Heart right ventricle (tissue), 16 donors: ENCODE measurements around the gene ZMPSTE24. TPM values are rescaled to one million over a fixed set of nuclear protein-coding genes. Genes with fewer than 3 reads are reported as not detected.

Source experiments
- ATAC-seq, 8 donors: fragments of 200-7000 bp; cut with Tn5 transposase; one replicate each; pipeline ENCODE4 v1.9.1; 2020; ENCODE audit warnings: mild to moderate bottlenecking in 8 of 8, moderate library complexity in 8 of 8, moderate number of reproducible peaks in 1 of 8
- DNase-seq, 2 donors: peaks; one replicate each; pipeline ENCODE4 v3.0.0-alpha.2; 2020
- H3K27ac ChIP-seq, 10 donors: fragments of 200-600 bp; sonication (generic) in 2 of 10; one replicate each; pipeline versions ENCODE4 v1.5.0 to v1.8.0; 2020 to 2022; ENCODE audit warnings: mild to moderate bottlenecking in 3 of 10
- H3K27me3 ChIP-seq, 7 donors: fragments of 200-600 bp; one replicate each; pipeline ENCODE4 v1.8.0; 2021 to 2022; ENCODE audit warnings: mild to moderate bottlenecking in 2 of 7
- H3K36me3 ChIP-seq, 9 donors: fragments of 200-600 bp; sonication (generic) in 1 of 9; one replicate each; pipeline versions ENCODE4 v1.5.0 to v1.8.0; 2020 to 2022; ENCODE audit warnings: mild to moderate bottlenecking in 2 of 9
- H3K4me1 ChIP-seq, 9 donors: fragments of 200-600 bp; sonication (generic) in 1 of 9; one replicate each; pipeline versions ENCODE4 v1.5.0 to v1.8.0; 2020 to 2022; ENCODE audit warnings: mild to moderate bottlenecking in 4 of 9
- H3K4me3 ChIP-seq, 10 donors: fragments of 200-600 bp; sonication (generic) in 2 of 10; one replicate each; pipeline versions ENCODE4 v1.5.0 to v1.8.0; 2020 to 2022; ENCODE audit warnings: mild to moderate bottlenecking in 7 of 10, moderate library complexity in 2 of 10
- H3K9me3 ChIP-seq, 11 donors: fragments of 200-600 bp in 10 of 11; sonication (generic) in 2 of 11; one replicate each; pipeline versions ENCODE4 v1.5.0 to v1.8.0; 2013 to 2022; ENCODE audit warnings: mild to moderate bottlenecking in 2 of 11, control low read depth in 1 of 11, moderate library complexity in 1 of 11
- WGBS, 2 donors: extraction: QIAGEN DNeasy Blood & Tissue Kit; methylation state at CpG; one replicate each; pipeline ENCODE4 v1.1.7; 2013; ENCODE audit warnings: inconsistent platforms in 1 of 2; 5-methylcytosine and 5-hydroxymethylcytosine counted together
- intact Hi-C, 10 donors: fragments of 100-400 bp; cut with DNase I; formaldehyde crosslinking; loops; one replicate each; pipeline versions ENCODE4 v1.11.1 to v1.14.2; 2022
- polyA plus RNA-seq, 2 donors: library from polyadenylated mRNA; stranded (reverse); fragments of 200-250 nt; gene quantifications; one replicate each; pipeline ENCODE4 v1.2.3, GENCODE V29; 2013
- total RNA-seq, 10 donors: library from RNA; stranded (reverse); fragmentation: NEBNext Ultra II Directional in 3 of 10; extraction: Animal tissue kit (Norgen Biotek cat#: 25700) in 3 of 10; gene quantifications; one replicate each; pipeline versions ENCODE4 v1.2.1 to v1.2.4, GENCODE V29; 2021 to 2023
- TF ChIP-seq, protein P1 (sequence below), 9 donors: fragments of 200-600 bp; sonication (generic) in 2 of 9; IDR thresholded peaks; one replicate each; pipeline versions ENCODE4 v1.5.0 to v1.8.0; 2021 to 2022; ENCODE audit warnings: antibody characterized with exemption in 9 of 9, mild to moderate bottlenecking in 5 of 9, moderate library complexity in 1 of 9
- donor health status: Arrhythmogenic right ventricular cardiomyopathy.
- donor health status: ischemic (EF 13 %, LVEDD 7.1; RV severe dilation, severe dysfunction).
- donor health status: healthy with polysubstance abuse.
- donor health status: DM: no; HTN: yes; CAD: no.
- donor health status: DM: no; HTN: no; CAD: no.
- donor health status: ischemic (EF 25% LVEDD 6.9; RV normal size, moderate dysfunction).
- donor health status: ischemic (EF 25% LVEDD 5.7; RV mildly dilated, moderate dysfunction).
- donor health status: healthy.
- donor health status: DM: yes; HTN: yes; CAD: no.
- donor health status: Ischemic cardiomyopathy.
- donor health status: ischemic (EF 35%, LVEDD 5.7; RV mildly dilated, moderate dysfunction).
- donor health status: nonischemic (EF 11% LVEDD 7.7; RV severe dilation, severe dysfunction).
- donor health status: DM: yes; HTN: yes; CAD: no.
- donor health status: PGD.
- donor health status: ischemic (EF 29% LVEDD 5.4; RV normal size, mild dysfunction).
- donor health status: nonischemic (EF 23%, LVEDD 6.1; RV moderate dilation, normal function).

Gene ZMPSTE24
- total and polyA plus RNA-seq, 12 donors: 19.9 to 47.5 (median 27.5) TPM

DNA sequence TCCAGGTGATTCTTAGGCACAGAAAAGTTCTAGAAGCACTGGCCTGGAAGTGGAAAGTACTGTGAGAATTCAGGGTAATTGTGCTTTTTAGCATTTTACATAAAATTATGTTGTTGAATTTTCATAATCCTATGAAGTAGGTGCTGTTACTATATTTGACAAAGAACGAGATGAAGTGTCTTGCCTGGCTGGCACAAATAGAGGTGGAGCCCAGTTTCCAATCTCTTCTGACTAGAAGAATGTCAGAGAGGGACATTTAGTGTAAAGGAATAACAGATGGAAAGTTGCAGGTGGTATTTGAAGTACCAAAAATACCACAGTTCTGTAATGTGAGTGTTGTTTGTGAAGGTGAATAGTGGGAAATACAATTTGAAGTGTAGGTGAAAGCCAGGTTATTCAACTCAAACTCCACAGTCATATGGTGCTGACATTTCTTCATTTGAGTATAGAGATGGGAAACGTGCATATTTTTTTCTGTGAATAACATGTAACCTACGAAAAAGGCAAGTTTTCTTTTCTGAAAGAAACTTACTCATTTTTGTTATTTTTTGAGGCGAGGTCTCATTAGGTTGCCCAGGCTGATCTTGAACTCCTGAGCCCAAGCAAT is 13.8 kb upstream of the ZMPSTE24 start:
- Histone ChIP-seq H3K27ac (no peak overlapping the region), H3K4me1 (peaks cover 0 to 13% (median 8%) of the 10 kb centered on the region in 9 donors), H3K27me3 (no peaks in the 10 kb centered on the region), H3K4me3 (no peak overlapping the region), H3K36me3 (peaks cover 0 to 13% (median 0%) of the 10 kb centered on the region in 9 donors), H3K9me3 (no peaks in the 10 kb centered on the region)
- no peak for DNase-seq
- 62 to 69% methylated on average over 4 of the region's 4 CpGs for WGBS, 2 donors
- intact Hi-C loops: no loop called here
- peak in 1 of 8 donors; percentile 72 for ATAC-seq
- TF ChIP-seq, protein P1, sequence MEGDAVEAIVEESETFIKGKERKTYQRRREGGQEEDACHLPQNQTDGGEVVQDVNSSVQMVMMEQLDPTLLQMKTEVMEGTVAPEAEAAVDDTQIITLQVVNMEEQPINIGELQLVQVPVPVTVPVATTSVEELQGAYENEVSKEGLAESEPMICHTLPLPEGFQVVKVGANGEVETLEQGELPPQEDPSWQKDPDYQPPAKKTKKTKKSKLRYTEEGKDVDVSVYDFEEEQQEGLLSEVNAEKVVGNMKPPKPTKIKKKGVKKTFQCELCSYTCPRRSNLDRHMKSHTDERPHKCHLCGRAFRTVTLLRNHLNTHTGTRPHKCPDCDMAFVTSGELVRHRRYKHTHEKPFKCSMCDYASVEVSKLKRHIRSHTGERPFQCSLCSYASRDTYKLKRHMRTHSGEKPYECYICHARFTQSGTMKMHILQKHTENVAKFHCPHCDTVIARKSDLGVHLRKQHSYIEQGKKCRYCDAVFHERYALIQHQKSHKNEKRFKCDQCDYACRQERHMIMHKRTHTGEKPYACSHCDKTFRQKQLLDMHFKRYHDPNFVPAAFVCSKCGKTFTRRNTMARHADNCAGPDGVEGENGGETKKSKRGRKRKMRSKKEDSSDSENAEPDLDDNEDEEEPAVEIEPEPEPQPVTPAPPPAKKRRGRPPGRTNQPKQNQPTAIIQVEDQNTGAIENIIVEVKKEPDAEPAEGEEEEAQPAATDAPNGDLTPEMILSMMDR (IDR thresholded peaks at IDR 0.05): no peak

GRCh38 chr1:40245686-40246085 is 12.3 kb upstream of the ZMPSTE24 start:
- 93 to 95% methylated on average over 3 of the region's 3 CpGs for WGBS, 2 donors

GRCh38 chr1:40247655-40248054 is 10.4 kb upstream of the ZMPSTE24 start, which contains the start of gene TMCO2:
Gene TMCO2 (plus strand): TSS chr1:40247937. CDS start chr1:40247994, 57 bp downstream.
- 72 to 93% methylated on average over 1 of the region's 1 CpG for WGBS, 2 donors
- intact Hi-C loops: no loop called here
- H3K4me1 ChIP-seq: peaks cover 0 to 13% (median 6%) of the 10 kb centered on the region in 9 donors
- no peak within 1 kb of the TSS for H3K27ac ChIP-seq
- H3K27me3 ChIP-seq: no peaks in the 10 kb centered on the region
- ATAC-seq (no peak), DNase-seq (no peak)
- H3K9me3 ChIP-seq: no peaks in the 10 kb centered on the region
- TF ChIP-seq, protein P1 (IDR thresholded peaks at IDR 0.05): no peak
- no peak within 1 kb of the TSS for H3K4me3 ChIP-seq
- H3K36me3 ChIP-seq: no peaks in the 10 kb centered on the region

More at GRCh38 chr1:40245686-40246085, 12.3 kb upstream of the ZMPSTE24 start:
- Histone ChIP-seq H3K4me3 (no peak overlapping the region), H3K36me3 (no peaks in the 10 kb centered on the region), H3K27ac (no peak overlapping the region), H3K9me3 (no peaks in the 10 kb centered on the region), H3K4me1 (peaks cover 0 to 13% (median 8%) of the 10 kb centered on the region in 9 donors), H3K27me3 (no peaks in the 10 kb centered on the region)
- intact Hi-C loops: no loop called here
- no peak for ATAC-seq
- TF ChIP-seq, protein P1 (IDR thresholded peaks at IDR 0.05): no peak
- no peak for DNase-seq

GRCh38 chr1:40248412-40248811 is 9.6 kb upstream of the ZMPSTE24 start:
- Histone ChIP-seq H3K9me3 (no peaks in the 10 kb centered on the region), H3K27ac (no peak overlapping the region), H3K4me1 (peaks cover 0 to 12% (median 5%) of the 10 kb centered on the region in 9 donors), H3K4me3 (no peak overlapping the region), H3K36me3 (no peaks in the 10 kb centered on the region), H3K27me3 (no peaks in the 10 kb centered on the region)
- DNase-seq: no peak
- intact Hi-C loops: no loop called here
- ATAC-seq: no peak
- TF ChIP-seq, protein P1 (IDR thresholded peaks at IDR 0.05): no peak
